Stimulated activated CD8-positive, alpha-beta memory T cell treated with anti-CD3 and anti-CD28 coated beads, Interleukin-12 subunit alpha, Interleukin-12 subunit beta, amount 100 ng/mL, for 24 hours (primary cell): ENCODE measurements around the gene RPS6KA2.
"Not testable (repeated sequence)": the region's sequence is repeated elsewhere in the genome, so short reads cannot be mapped to it uniquely, and the experiment has no call there.

Experiments used
- DNase-seq: peaks from one replicate; pipeline ENCODE4 v3.0.0-alpha.2; 2020; ENCODE audit errors: extremely low read depth

RPS6KA2 gene

GRCh38 chr6:166395778-166396177 lies 231.3 kb downstream of the RPS6KA2 start:
- DNase-seq, result no peak

DNA sequence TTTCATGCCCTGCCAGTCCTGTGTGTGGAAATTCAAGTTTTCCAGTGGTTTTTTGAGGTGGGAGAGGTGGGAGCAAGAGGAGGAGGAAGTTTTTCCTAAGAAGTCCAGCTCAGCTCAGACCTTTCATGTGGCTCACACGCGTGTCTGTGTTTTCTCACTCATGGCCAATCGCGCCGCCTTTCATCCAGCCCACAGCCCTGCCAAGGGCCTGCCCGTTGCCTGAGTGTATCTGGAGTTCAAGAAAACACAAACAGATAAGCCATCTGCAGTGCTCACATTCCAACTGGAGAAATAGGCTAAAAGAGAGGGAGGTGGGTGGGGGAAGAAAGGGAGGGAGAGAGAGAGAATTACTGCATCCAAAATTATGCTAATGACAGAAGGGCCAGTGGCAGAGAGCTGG lies 231.7 kb downstream of the RPS6KA2 start:
- DNase-seq, result no peak

DNA sequence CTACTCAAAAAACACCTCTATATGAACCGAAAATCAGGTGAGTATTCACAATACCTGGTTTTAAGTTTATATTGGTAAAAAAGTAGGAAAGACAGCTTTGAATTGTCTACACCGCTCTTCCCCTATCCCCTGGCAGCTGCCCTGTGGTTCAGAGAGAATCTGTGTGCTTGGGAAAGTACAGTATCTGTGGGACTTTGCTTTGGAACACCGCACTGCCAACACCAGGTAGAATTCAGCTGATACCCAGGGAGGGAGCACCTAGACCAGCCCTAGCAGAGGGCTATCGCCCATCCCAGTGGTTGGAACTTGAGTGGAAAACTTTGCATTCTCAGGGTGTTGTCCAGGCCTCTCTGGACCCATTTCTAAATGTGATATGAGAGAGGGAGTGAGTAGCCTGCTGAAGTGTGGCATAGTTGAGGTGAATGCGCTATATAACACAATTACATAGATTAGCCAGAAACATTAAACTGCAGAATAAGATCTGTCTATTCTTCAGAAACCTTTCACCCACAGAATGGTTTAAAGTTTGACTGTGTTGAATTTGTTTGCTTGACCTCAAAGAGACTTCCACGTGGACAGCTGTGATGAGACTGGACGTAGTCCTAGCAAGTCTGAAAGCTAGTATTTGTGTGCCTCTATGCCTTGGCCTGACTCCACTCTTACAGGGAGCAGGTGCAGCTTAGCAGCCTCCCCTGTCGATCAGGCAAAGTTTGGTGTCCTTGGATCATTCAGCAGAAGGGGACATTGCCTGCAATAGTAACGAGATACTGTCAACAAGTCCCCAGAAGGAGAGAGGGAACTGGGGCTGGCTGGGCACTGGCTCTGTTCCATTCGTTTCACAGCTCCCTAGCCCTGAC lies 232.8 kb downstream of the RPS6KA2 start:
- no peak for DNase-seq

- no peak for DNase-seq
Observed at GRCh38 chr6:166393535-166393823, 233.6 kb downstream of the RPS6KA2 start.

DNA sequence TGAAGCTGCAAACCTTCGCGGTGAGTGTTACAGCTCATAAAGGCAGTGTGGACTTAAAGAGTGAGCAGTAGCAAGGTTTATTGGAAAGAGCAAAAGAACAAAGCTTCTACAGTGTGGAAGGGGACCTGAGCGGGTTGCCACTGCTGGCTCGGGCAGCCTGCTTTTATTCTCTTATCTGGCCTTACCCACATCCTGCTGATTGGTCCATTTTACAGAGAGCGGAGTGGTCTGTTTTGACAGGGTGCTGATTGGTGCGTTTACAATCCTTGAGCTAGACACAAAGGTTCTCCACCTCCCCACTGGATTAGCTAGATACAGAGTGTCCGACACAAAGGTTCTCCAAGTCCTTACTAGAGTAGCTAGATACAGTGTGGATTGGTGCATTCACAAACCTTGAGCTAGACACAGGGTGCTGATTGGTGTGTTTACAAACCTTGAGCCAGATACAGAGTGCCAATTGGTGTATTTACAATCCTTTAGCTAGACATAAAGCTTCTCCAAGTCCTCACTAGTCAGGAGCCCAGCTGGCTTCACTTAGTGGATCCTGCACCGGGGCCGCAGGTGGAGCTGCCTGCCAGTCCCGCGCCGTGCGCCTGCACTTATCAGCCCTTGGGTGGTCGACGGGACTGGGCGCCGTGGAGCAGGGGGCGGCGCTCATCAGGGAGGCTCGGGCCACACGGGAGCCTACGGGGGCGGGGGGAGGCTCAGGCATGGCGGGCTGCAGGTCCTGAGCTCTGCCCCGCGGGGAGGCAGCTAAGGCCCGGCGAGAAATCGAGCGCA lies 234.1 kb downstream of the RPS6KA2 start:
- not testable (repeated sequence) for DNase-seq

DNA sequence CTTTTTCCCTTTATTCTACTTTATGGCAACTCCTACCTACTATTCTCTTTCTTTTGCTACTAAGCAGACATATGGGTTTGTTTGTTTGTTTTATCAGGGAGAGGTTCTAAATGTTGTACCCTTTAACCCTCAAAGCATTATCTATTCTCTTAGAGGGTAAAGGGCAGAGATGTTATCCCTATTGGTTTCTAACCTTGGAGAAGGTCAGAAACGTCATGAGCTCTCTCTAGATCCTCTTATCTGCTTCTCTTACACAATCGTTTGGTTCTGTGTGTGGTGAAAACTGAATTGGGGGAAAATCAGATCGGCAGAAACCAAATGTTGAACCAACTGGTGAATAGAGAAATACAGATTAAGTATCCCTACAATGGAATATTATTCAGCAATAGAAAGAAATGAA lies 237.9 kb downstream of the RPS6KA2 start:
- no peak for DNase-seq

DNA sequence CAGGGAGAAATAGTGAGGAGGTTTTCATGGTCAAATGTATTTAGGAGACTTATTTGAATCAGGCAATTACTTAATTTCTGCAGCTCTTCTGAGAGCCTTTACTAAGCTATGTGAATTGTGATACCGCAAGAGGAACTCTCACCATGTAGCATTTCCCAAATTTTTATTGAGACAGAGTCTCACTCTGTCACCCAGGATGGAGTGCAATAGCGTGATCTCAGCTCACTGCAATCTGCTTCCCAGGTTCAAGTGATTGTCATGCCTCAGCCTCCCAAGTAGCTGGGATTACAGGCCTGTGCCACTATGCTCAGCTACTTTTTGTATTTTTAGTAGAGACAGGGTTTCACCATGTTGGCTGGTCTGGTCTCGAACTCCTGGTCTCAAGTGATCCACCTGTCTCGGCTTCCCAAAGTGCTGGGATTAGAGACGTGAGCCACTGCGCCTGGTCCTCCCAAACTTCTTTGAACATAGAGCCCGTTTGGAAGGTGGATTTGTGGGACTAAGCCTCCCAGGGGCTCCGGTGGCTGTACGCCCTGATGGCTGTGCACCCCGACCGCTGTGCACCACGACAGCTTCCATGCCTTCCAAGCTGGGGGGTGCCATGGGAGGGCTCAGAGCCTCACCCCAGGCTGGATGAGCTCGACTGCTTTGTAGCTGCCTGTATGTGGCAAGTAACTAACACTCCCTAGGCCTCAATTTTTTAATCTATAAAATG lies 238.6 kb downstream of the RPS6KA2 start:
- DNase-seq, result no peak

DNA sequence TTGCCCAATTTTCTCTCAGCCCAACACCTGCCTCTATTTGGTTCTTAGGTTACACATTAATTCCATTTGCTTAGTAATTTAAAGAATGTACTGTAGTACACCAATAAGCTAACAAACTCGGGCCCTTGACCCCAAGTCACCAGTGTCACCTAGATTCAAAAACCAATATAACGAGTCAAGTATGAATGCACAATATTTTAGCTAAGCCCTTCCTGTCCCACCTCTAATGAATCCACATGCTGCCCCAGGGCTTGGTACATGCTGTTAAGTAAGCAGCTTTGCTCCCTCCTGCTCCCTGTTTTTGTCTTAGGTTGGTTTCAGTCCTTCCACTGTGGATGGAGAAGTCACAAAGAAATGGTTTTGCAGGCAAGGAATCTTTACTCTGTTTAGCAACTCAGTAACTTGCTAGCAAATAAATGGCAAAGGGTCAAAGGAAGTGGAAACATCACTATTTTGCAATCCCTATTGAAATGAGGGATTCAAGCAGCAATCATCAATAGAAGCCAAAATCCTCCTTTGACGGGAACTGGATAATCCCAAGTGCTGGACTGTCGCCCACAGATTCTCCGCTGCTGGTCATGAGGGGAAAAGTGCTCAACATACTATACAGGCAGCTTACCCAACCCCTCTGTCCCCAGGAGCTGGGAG lies 239.3 kb downstream of the RPS6KA2 start:
- DNase-seq, result no peak

DNA sequence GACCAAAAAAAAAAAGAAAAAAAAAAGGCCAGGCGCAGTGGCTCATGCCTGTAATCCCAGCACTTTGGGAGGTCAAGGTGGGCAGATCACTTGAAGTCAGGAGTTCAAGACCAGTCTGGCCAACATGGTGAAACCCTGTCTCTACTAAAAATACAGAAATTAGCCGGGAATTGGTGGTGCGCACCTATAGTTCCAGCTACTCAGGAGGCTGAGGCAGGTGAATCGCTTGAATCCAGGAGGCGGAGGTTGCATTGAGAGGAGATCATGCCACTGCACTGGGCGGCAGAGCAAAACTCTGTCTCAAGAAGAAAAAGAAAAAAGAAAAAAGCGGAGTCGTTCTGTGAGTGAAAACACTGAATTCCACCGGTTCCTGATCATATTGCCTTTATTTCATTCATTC lies 240.0 kb downstream of the RPS6KA2 start:
- not testable (repeated sequence) for DNase-seq

DNA sequence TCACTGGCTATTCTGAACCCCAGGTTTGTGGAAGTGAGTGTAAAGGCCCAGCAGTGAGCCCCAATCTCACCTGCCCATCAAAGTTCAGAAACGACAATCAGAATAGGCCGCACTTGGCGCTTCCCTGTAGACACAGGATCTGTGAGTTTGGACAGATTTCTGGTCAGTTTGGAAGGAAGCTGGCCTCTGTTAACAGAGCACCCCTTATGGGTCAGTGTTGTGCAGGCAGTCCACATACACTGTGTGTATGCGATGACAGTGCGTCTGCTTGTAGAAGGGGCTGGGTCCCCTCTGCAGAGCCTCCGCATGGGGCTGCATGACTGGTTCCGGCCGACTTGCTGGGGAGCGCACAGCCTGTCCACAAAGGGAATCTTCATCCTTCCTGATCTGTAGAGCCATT lies 240.9 kb downstream of the RPS6KA2 start:
- no peak for DNase-seq

- DNase-seq, result not testable (repeated sequence)
Observed at GRCh38 chr6:166383802-166384363, 243.2 kb downstream of the RPS6KA2 start.

DNA sequence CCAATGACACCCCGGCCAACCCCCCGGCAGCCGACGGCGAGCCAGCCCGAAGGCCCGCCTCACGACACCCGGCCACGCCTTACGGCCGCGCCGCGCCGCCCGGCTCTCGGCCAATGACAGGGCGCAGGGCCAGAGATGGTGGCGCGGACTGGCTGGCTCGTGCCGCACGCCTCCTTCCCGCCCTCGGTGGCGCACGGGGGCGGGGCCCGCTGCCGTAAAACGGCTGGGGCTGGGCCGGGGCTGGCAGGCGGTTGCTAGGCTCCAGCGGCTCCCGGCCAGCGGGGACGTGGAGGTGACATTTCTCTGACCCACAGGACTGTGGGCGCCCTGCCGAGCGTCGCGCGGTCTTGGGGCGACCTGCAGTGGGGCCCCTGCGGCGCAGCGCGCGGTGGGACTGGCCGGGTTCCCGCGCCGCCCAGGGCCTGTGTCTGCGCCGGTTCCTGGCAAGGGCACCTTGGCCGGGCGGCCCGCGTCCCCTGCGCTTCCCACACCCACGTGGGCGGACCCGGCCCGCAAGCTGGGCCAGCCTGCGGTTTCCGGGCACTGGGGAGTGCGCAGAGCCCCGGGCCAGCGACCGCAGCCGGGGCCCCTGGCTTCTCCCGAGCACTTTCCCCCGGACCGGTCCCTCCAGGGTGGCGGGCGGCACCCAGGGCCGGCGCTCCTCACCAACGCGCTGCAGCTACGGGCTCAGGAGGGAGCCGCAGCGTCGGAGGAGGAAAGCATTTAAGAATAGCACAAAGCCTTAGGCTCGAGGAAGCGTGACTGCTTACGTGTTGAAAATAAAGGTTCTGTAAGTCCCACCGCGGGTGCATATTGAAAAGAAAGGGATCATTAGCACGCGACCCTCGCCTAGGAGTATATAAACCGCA lies 243.9 kb downstream of the RPS6KA2 start, which contains the start of gene MPC1:
TSS of gene MPC1 (minus strand) at position 8 of the 869 bp plus-strand sequence. CDS start 64 bp downstream, outside the sequence.
- DNase-seq, result peak; percentile 85

- DNase-seq, result no peak
Observed at GRCh38 chr6:166382500-166382932, 244.5 kb downstream of the RPS6KA2 start.

DNA sequence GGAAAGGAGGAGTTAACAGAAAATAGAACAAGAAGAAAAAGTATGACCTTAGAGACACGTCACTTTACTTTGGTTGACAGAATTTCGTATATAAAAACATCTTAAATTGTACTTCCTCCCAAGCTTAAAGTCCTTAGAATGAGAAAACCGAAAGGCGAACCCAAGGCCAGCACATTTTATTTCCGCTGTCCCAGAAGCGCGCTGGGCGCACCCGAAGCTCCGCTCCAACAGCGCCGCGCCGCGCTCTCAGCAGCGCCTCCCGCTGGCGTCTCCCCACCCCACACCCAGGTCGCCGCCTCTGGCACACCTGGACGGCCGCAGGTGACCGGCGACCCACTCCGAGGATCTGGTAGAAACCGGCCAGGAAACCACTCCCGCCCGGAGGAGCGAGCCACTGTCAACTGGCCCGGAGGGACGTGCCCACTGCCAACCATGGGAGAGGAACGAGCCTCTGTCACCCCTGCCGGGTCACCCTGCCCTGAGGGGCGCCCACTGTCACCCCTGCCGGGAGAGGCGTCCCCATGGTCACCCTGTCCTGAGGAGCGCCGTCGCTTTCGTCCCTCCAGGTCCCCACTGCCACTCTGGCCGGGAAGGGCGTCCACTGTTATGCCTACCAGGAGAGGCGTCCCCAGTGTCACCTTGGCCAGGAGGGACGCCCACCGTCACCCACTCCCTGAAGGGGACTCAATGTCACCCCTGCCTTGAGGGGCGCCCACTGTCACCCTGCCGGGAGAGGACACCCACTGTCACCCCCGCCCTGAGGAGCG lies 245.1 kb downstream of the RPS6KA2 start:
- peak; percentile 35 for DNase-seq

- DNase-seq, result no peak
Observed at GRCh38 chr6:166381381-166381732, 245.7 kb downstream of the RPS6KA2 start.

GRCh38 chr6:166379800-166380199 lies 247.3 kb downstream of the RPS6KA2 start:
- no peak for DNase-seq

GRCh38 chr6:166379103-166379586 lies 247.9 kb downstream of the RPS6KA2 start:
- no peak for DNase-seq

DNA sequence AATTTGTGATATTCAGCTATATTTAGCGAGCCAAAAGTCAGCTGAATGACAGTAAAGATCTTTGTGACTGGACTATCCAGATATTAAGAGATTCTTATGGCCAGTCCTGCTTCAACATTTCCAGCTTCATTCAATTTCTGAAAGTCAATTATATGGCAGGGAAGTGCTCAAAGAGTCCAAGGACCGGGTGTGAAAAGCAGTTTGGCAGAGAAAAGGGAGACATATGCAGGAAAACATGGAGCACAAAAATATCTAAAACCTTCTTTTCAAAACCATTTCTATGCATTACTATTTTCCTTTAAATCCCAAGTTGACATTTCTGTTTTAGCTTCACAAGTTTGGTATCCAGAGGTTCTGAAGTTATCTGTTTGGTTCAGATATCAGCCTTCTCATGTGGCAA lies 249.3 kb downstream of the RPS6KA2 start:
- DNase-seq, result no peak

GRCh38 chr6:166375013-166375412 lies 252.0 kb downstream of the RPS6KA2 start:
- no peak for DNase-seq

GRCh38 chr6:166370489-166370888 lies 256.6 kb downstream of the RPS6KA2 start:
- DNase-seq, result no peak
